ENCODE results near the gene TMEM63A.

DNA sequence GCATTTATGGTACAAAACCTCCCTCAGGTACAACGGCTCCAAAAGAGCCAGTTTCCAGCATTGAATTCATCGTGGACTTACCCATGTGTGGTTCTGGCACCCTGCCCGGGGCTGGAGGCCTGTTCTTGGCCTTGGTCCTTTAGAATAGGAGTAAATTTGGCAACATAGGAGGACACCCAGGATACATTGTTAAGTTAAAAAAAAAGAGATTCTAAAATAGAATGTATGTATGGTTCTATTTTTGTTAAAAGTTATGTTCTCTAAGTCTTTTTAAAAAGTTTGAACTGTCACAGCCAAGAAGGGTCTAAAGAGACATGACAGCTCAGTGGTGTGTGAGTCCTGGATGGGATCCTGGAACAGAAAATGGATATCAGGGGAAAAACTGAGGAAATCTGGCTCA lies 46.3 kb downstream of the TMEM63A start:
- TF ChIP-seq CBFB (CRISPR knock-in tag; IDR thresholded peaks at IDR 0.05; ENCODE audit: low read depth) (no peak), NR3C1 (CRISPR knock-in tag; conservative IDR thresholded peaks at IDR 0.05; ENCODE audit: low read depth) (no peak), NFYB (CRISPR knock-in tag; conservative IDR thresholded peaks at IDR 0.05; ENCODE audit: low read depth) (no peak), TP53 (CRISPR knock-in tag; IDR thresholded peaks at IDR 0.05) (no peak)
- TF ChIP-seq, protein P1, sequence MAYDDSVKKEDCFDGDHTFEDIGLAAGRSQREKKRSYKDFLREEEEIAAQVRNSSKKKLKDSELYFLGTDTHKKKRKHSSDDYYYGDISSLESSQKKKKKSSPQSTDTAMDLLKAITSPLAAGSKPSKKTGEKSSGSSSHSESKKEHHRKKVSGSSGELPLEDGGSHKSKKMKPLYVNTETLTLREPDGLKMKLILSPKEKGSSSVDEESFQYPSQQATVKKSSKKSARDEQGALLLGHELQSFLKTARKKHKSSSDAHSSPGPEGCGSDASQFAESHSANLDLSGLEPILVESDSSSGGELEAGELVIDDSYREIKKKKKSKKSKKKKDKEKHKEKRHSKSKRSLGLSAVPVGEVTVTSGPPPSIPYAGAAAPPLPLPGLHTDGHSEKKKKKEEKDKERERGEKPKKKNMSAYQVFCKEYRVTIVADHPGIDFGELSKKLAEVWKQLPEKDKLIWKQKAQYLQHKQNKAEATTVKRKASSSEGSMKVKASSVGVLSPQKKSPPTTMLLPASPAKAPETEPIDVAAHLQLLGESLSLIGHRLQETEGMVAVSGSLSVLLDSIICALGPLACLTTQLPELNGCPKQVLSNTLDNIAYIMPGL (CRISPR knock-in tag; IDR thresholded peaks at IDR 0.05): no peak
- TF ChIP-seq, protein P2, sequence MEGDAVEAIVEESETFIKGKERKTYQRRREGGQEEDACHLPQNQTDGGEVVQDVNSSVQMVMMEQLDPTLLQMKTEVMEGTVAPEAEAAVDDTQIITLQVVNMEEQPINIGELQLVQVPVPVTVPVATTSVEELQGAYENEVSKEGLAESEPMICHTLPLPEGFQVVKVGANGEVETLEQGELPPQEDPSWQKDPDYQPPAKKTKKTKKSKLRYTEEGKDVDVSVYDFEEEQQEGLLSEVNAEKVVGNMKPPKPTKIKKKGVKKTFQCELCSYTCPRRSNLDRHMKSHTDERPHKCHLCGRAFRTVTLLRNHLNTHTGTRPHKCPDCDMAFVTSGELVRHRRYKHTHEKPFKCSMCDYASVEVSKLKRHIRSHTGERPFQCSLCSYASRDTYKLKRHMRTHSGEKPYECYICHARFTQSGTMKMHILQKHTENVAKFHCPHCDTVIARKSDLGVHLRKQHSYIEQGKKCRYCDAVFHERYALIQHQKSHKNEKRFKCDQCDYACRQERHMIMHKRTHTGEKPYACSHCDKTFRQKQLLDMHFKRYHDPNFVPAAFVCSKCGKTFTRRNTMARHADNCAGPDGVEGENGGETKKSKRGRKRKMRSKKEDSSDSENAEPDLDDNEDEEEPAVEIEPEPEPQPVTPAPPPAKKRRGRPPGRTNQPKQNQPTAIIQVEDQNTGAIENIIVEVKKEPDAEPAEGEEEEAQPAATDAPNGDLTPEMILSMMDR (IDR thresholded peaks at IDR 0.05): no peak
- TF ChIP-seq, protein P3, sequence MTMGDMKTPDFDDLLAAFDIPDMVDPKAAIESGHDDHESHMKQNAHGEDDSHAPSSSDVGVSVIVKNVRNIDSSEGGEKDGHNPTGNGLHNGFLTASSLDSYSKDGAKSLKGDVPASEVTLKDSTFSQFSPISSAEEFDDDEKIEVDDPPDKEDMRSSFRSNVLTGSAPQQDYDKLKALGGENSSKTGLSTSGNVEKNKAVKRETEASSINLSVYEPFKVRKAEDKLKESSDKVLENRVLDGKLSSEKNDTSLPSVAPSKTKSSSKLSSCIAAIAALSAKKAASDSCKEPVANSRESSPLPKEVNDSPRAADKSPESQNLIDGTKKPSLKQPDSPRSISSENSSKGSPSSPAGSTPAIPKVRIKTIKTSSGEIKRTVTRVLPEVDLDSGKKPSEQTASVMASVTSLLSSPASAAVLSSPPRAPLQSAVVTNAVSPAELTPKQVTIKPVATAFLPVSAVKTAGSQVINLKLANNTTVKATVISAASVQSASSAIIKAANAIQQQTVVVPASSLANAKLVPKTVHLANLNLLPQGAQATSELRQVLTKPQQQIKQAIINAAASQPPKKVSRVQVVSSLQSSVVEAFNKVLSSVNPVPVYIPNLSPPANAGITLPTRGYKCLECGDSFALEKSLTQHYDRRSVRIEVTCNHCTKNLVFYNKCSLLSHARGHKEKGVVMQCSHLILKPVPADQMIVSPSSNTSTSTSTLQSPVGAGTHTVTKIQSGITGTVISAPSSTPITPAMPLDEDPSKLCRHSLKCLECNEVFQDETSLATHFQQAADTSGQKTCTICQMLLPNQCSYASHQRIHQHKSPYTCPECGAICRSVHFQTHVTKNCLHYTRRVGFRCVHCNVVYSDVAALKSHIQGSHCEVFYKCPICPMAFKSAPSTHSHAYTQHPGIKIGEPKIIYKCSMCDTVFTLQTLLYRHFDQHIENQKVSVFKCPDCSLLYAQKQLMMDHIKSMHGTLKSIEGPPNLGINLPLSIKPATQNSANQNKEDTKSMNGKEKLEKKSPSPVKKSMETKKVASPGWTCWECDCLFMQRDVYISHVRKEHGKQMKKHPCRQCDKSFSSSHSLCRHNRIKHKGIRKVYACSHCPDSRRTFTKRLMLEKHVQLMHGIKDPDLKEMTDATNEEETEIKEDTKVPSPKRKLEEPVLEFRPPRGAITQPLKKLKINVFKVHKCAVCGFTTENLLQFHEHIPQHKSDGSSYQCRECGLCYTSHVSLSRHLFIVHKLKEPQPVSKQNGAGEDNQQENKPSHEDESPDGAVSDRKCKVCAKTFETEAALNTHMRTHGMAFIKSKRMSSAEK (CRISPR knock-in tag; IDR thresholded peaks at IDR 0.05; ENCODE audit: borderline replicate concordance): no peak
- TF ChIP-seq, protein P4, sequence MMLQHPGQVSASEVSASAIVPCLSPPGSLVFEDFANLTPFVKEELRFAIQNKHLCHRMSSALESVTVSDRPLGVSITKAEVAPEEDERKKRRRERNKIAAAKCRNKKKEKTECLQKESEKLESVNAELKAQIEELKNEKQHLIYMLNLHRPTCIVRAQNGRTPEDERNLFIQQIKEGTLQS (CRISPR knock-in tag; conservative IDR thresholded peaks at IDR 0.05): no peak
- TF ChIP-seq, protein P5, sequence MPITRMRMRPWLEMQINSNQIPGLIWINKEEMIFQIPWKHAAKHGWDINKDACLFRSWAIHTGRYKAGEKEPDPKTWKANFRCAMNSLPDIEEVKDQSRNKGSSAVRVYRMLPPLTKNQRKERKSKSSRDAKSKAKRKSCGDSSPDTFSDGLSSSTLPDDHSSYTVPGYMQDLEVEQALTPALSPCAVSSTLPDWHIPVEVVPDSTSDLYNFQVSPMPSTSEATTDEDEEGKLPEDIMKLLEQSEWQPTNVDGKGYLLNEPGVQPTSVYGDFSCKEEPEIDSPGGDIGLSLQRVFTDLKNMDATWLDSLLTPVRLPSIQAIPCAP (CRISPR knock-in tag; IDR thresholded peaks at IDR 0.05): no peak
- TF ChIP-seq, protein P6, sequence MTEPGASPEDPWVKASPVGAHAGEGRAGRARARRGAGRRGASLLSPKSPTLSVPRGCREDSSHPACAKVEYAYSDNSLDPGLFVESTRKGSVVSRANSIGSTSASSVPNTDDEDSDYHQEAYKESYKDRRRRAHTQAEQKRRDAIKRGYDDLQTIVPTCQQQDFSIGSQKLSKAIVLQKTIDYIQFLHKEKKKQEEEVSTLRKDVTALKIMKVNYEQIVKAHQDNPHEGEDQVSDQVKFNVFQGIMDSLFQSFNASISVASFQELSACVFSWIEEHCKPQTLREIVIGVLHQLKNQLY (CRISPR knock-in tag; IDR thresholded peaks at IDR 0.05): no peak
